Measurements from ENCODE around the gene ADAMTSL5.
A peak's percentile ranks its signal among the peaks of the same experiment; 100 is the strongest.

Gene ADAMTSL5

DNA sequence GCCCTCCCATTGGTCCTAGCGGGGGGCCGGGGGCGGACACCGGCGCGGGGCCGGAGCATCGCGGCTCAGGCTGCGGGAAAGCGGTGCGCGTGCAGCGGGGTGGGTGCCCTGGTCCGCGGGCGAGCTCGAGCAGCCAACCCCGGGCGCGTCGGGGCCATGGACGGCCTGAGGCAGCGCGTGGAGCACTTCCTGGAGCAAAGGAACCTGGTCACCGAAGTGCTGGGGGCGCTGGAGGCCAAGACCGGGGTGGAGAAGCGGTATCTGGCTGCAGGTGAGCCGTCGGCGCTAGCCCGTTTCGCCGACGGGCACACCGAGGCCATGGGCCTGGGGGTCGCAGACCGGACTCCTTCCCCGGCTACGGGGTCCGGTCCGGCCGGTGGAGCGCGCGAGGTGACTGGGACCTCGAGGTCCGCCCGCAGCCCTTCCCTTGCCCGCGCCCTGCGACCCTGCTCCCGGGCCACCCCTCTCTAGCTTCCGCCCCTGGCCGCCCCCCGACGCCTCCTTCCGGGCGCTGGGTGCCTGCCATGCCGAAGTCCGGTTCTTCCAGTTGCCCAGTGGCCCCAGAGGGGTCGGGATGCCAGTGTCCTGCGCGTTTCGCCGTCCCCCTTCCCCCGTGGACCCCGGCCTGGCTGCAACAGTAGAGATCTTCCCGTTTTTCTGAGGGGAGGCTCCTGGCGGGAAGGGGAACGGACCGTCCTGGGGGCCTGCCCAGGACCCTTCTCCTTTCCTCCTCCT, 21.5 kb downstream of the ADAMTSL5 start, which contains the start of gene REEP6:
Gene REEP6 (plus strand): TSS at position 68 of the 735 bp plus-strand sequence. CDS start 89 bp downstream, at position 157.
- Mint-ChIP-seq H3K36me3 (ENCODE audit: insufficient read depth) (peaks cover 9% of the 10 kb centered on the region), H3K27me3 (peaks cover 0 to 3% of the 10 kb centered on the region in 2 donors), H3K4me3 (peak within 1 kb of the TSS; percentile 81), H3K9me3 (no peaks in the 10 kb centered on the region), H3K4me1 (ENCODE audit: low read depth in 2 of 2) (peaks cover 17 to 18% of the 10 kb centered on the region in 2 donors), H3K27ac (peak within 1 kb of the TSS; percentile 81 to 83)
- no peak for ATAC-seq (replicated peaks)
- no peak for DNase-seq

DNA sequence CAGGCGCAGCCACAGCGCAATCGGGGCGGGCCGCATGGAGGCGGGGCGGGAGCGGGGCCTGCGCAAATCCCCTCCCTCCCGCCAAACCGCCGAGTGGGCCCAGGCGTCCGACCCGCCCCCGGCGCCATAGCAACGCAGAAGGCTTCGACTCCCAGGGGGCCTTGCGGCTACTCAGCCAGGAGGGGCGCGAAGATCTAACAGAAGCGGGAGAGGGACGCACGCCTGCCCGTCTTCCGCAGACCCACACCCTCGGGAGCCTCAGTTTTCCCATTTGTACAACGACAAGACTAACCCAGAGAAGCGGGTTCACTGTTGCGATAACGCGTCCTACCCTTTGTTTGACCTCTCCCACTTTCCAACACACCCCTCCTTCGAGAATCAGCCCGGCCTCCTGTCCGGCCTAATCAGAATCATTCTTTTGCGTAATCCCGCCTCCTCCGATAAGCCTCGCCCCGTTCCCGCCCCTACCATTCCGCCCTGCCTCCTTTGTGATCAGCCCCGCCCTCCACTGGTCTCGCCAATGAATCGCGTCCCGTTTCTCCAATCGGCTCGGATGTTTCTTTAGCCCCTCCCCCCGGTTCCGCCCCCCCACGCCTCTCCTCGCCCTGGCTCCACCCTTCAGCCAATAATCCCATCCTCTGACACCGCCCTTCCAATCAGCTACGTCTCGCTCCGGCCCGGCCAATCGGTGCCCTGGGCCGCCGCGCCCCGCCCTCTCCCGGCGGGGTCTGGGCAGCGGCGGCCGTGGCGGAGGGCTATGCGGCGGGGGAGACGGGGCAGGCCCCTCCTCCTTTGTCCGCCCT, 22.3 kb downstream of the ADAMTSL5 start, which contains the start of gene PCSK4:
Gene PCSK4 (minus strand): TSS at position 40 of the 803 bp plus-strand sequence. CDS start 4 bp downstream, at position 36.
- ATAC-seq (replicated peaks) (peak; percentile 83), DNase-seq (peak; percentile 95 to 98 (median 96))
- Mint-ChIP-seq H3K4me1 (ENCODE audit: low read depth in 2 of 2) (peaks cover 17 to 18% of the 10 kb centered on the region in 2 donors), H3K27ac (peak within 1 kb of the TSS; percentile 77 to 81), H3K4me3 (peak within 1 kb of the TSS; percentile 81), H3K9me3 (no peaks in the 10 kb centered on the region), H3K36me3 (ENCODE audit: insufficient read depth) (peaks cover 9% of the 10 kb centered on the region), H3K27me3 (no peaks in the 10 kb centered on the region)

DNA sequence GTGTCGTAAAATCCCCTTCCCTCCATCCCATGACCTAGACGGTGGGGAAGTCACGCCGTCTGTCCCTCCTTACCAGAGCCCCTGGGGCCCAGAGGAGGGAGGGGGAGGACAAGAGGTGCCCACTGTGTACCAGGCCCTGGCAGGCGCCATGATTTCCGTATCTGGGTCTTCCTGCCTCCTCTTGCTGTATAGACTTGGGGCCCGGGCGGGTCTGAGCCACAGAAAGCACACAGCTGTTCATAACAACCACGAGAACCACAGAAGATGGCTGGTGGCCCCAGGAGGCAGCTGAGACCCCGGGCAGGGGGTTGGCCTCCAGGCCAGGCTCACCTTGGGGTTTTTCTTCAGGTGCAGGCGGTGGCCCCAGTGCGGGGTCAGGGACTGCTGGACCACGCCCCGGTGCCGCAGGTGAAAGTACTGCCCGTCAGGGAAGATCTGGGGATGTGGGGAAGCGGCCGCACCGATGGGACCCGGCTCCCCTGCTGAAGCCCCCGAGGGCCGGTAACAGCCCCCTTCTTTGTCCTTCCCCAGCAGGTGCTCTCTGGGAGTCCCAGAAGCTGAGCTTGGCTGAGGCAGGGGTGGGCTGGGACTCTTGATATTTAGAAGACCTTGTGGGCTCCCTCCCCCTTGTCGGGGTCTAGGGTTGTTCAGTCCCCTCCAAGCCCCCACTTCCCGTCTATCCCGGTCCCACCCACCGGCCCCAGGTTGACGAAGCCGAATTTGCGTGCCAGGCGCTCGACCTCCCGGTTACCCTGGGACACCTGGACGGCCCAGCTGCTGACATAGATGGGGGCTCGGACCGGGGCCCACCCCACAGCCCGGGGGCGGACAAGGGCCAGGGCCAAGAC, 23.1 kb downstream of the ADAMTSL5 start:
- Mint-ChIP-seq H3K4me3 (peak overlapping the region; percentile 81), H3K4me1 (ENCODE audit: low read depth in 2 of 2) (peaks cover 17 to 18% of the 10 kb centered on the region in 2 donors), H3K36me3 (ENCODE audit: insufficient read depth) (peaks cover 9% of the 10 kb centered on the region), H3K27me3 (no peaks in the 10 kb centered on the region), H3K9me3 (no peaks in the 10 kb centered on the region), H3K27ac (peak overlapping the region; percentile 12 to 74)
- ATAC-seq (replicated peaks) (no peak), DNase-seq (no peak)

DNA sequence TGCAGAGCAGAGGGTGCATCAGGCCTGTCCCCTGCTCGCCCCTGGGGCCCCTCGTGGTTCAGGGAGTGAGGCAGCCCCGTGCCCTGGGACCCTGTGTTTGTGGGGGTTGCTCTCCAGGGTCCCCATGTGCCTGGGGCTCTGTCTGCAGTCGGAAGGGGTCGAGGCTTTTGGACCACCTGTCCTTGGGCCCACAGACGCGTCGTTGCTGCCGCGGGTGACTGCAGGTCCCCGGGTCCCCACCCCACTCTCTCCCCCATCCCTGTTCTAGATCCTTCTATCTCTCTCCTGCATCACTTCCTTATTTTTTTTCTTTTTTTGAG, 24.6 kb downstream of the ADAMTSL5 start:
- no peaks in the 10 kb centered on the region for H3K27me3 Mint-ChIP-seq
- DNase-seq = no peak
- ATAC-seq (replicated peaks) = no peak
- H3K4me3 Mint-ChIP-seq = no peak overlapping the region
- H3K36me3 Mint-ChIP-seq (ENCODE audit: insufficient read depth) = peaks cover 9% of the 10 kb centered on the region
- H3K4me1 Mint-ChIP-seq (ENCODE audit: low read depth in 2 of 2) = peaks cover 17 to 18% of the 10 kb centered on the region in 2 donors
- H3K9me3 Mint-ChIP-seq = no peaks in the 10 kb centered on the region
- peak overlapping the region in 1 of 2 donors; percentile 29 for H3K27ac Mint-ChIP-seq

DNA sequence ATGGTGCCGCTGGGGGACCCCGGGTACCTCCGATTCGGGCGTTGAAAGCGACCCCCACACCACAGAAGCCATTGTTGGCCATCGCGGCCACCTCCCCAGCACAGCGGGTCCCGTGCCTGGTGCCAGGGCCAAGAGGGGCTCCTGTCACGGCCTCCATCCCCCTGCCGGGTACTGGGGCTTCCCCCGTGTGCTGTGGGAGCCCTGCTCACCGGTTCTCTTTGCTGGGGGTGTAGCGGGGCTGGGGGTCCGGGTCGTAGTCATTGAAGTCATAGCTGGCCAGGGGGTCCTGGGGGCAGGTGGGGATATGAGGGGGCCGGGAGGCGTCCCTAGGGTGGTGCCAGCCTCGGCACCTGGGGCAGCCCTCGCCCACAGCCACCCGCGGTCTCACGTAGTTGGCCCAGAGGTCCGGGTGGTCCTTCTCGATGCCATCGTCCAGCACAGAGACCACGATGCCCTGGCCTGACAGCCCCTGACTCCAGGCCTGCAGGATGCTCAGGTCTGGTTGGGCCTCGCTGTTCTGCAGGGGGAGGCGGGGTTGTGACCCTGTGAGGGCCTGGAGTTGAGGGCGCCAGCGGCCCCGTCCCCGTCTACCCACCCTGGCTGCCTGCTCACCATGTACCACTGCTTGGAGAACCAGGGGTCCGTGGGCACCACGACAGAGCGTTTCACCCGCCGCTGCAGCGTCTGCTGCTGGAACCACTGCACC, 25.1 kb downstream of the ADAMTSL5 start:
- H3K27me3 Mint-ChIP-seq = no peaks in the 10 kb centered on the region
- peaks cover 13% of the 10 kb centered on the region for H3K36me3 Mint-ChIP-seq (ENCODE audit: insufficient read depth)
- DNase-seq (no peak), ATAC-seq (replicated peaks) (no peak)
- H3K27ac Mint-ChIP-seq = no peak overlapping the region
- H3K9me3 Mint-ChIP-seq = no peaks in the 10 kb centered on the region
- H3K4me1 Mint-ChIP-seq (ENCODE audit: low read depth in 2 of 2) = peaks cover 17 to 18% of the 10 kb centered on the region in 2 donors
- no peak overlapping the region for H3K4me3 Mint-ChIP-seq

DNA sequence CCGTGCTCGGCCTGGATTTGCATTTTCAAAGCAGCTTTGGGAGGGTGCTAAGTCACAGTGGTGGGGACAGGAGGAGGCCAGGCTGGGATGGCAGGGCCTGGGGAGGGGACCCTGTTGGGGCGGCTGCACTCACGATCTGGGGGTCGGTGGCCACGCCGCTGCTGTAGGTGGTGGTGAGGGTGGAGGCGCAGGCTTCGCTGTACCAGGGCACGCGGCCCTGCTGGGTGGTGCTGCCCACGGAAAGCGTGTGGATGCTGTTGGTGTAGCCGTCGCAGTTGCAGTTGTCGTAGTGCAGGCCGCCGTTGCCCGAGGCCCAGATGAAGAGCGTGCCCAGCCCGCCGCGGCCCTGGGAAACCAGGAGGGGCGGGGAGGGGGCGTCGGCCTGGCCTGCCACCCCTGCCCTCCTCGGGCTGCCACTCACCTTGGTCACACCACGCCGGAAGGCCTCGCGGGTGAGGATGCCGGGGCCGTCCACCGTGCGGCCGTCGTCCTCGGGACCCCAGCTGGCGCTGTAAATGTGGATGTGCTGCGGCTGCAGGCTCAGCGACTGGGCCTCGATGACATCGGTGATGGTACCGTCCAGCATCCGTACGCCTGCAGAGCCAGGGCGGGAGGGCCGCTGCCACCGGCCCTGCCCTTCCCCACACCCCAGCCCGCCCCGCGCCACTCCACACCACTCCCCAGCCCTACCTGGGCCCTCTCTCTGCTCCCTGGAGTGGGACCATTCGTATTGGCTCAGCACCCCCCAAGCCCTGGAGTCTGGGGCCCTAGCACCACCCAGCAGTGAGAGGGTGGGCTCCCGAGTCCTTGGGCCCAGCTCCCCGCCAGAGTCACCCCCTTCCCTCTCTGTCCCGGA, 25.9 kb downstream of the ADAMTSL5 start:
- Mint-ChIP-seq H3K27ac (no peak overlapping the region), H3K36me3 (ENCODE audit: insufficient read depth) (peaks cover 10% of the 10 kb centered on the region), H3K9me3 (no peaks in the 10 kb centered on the region), H3K4me3 (no peak overlapping the region), H3K27me3 (no peaks in the 10 kb centered on the region), H3K4me1 (ENCODE audit: low read depth in 2 of 2) (peaks cover 12 to 15% of the 10 kb centered on the region in 2 donors)
- ATAC-seq (replicated peaks) = no peak
- no peak for DNase-seq

DNA sequence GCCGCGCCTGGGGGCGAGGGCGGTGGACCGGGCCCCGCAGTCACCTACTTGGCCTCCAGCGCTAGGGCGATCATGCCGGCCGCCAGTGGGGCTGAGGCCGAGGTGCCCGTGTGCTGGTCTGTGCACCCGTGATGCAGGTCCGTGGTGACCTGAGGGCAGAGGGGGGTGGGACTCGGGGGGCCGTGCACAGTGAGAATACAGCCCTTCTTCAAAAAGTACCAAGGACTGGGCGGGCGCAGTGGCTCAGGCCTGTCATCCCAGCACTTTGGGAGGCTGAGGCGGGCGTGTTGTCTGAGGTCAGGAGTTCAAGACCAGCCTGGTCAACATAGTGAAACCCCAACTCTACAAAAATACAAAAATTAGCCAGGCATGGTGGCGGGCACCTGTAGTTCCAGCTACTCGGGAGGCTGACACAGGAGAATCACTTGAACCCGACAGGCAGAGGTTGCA, 28.8 kb downstream of the ADAMTSL5 start:
- ATAC-seq (replicated peaks) (no peak), DNase-seq (no peak)
- peaks cover 3 to 9% of the 10 kb centered on the region in 2 donors for H3K4me1 Mint-ChIP-seq (ENCODE audit: low read depth in 2 of 2)
- H3K9me3 Mint-ChIP-seq = no peaks in the 10 kb centered on the region
- no peaks in the 10 kb centered on the region for H3K27me3 Mint-ChIP-seq
- peaks cover 9% of the 10 kb centered on the region for H3K36me3 Mint-ChIP-seq (ENCODE audit: insufficient read depth)
- no peak overlapping the region for H3K4me3 Mint-ChIP-seq
- no peak overlapping the region for H3K27ac Mint-ChIP-seq

DNA sequence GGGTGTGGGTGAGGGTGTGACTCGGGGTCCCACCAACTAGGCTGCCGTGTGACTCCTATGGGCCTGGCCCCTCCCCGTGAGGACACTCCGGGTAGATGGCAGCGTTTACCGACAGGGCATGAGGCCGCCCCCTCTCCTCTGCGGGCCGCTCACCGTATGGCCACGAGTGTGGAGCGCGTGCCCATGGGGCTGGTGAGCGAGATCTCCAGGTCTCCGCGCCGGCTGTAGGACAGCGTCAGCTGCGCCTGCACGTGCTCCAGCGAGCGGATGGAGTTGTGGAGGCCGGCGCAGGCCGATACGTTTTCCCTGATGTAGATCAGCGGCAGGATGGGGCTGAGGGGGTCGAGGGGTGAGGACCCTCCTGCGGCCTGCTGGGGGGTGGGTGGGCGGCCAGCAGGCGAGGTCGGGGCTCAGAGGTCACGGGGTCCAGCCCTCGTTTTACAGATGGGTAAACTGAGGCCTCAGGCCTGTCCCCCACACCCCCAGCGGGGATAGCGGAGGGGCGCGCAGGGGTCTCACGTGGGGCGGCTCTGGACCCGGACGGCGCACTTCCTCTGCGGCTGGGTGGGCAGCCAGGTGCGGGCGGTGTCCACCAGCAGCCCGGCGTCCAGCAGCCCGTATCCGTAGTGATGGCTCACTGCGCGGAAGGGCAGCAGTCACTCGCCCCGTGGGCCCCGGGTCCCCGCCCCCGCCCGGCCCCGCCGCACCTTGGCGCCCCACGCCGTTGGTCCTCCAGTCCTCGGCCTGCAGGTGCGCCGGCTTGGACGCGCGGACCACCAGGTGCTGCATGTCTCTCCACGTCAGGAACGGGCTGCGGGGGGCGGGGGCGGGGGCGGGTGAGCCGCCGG, 29.5 kb downstream of the ADAMTSL5 start:
- ATAC-seq (replicated peaks) (no peak), DNase-seq (no peak)
- Mint-ChIP-seq H3K4me1 (ENCODE audit: low read depth in 2 of 2) (peaks cover 5 to 11% of the 10 kb centered on the region in 2 donors), H3K9me3 (no peaks in the 10 kb centered on the region), H3K4me3 (no peak overlapping the region), H3K27ac (no peak overlapping the region), H3K27me3 (no peaks in the 10 kb centered on the region), H3K36me3 (ENCODE audit: insufficient read depth) (peaks cover 11% of the 10 kb centered on the region)

DNA sequence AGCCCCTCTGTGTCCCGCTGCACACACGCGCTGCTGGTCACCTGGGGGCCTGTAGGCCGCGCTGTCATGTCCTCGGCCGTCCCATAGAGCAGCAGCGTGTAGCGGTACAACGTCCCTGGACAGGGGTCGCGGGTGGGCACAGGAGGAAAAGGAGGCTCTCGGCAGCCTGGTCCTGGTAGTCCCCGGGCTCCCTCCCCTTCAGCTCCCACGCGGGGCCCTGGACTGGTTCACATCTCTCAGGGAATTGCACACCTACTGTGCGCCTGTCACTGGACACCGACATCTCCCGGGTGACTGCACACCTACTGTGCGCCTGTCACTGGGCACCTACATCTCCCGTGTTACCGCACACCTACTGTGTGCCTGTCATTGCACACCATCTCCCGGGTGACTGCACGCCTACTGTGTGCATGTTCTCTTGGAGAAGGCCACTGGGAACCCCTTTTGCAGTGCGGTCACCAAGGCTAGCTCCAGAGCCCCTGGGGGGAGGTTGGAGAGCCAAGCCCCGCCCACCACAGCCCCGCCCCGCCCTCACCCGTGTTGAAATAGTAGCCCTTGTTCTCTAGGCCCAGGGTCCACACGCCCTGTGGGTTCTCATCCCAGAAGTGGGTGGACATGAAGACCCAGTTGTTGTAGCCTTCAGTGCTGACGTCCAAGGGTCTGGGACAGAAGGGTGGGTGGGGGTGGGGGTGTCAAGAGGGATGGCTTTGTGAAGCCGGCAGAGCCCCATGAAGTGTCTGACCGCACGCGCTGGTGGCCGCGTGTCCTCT, 30.3 kb downstream of the ADAMTSL5 start:
- Mint-ChIP-seq H3K27ac (no peak overlapping the region), H3K27me3 (no peaks in the 10 kb centered on the region), H3K9me3 (no peaks in the 10 kb centered on the region), H3K4me3 (no peak overlapping the region), H3K4me1 (ENCODE audit: low read depth in 2 of 2) (peaks cover 10 to 11% of the 10 kb centered on the region in 2 donors), H3K36me3 (ENCODE audit: insufficient read depth) (peaks cover 11% of the 10 kb centered on the region)
- ATAC-seq (replicated peaks) (no peak), DNase-seq (no peak)

DNA sequence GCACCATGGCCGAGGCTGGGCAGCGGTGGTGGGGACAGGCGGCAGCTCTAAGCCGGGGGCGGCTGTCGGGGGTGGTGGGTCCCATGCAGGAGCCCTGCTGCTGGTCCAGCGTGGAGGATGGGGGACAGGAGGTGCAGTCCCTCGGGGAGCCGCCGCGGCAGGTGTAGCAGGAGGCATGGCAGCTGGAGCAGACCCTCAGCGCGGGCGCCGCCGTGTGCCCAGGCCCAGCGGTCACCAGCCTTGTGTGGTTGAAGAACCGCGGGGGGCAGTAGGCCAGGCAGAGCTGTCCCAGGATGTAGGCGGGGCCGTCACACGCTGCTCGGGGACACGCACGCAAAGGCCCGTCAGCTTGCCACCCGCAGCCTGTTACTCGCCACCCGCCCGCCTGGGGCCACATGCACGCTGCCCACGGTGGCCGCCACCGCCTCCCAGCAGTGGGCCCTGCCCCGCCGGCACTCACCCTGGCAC, 30.9 kb downstream of the ADAMTSL5 start:
- Mint-ChIP-seq H3K27ac (no peak overlapping the region), H3K4me3 (no peak overlapping the region), H3K9me3 (no peaks in the 10 kb centered on the region), H3K4me1 (ENCODE audit: low read depth in 2 of 2) (peaks cover 10 to 11% of the 10 kb centered on the region in 2 donors), H3K27me3 (no peaks in the 10 kb centered on the region), H3K36me3 (ENCODE audit: insufficient read depth) (peaks cover 13% of the 10 kb centered on the region)
- DNase-seq = no peak
- no peak for ATAC-seq (replicated peaks)
